GOT3 (cell line): ENCODE measurements around the gene MAP7.
"Not testable (repeated sequence)": the region's sequence is repeated elsewhere in the genome, so short reads cannot be mapped to it uniquely, and the experiment has no call there.

ENCODE experiments used
- DNase-seq: peaks from one replicate; lab custom pipeline; 2025; ENCODE audit warnings: mixed read lengths; lab: John Stamatoyannopoulos, UW

MAP7 gene

DNA sequence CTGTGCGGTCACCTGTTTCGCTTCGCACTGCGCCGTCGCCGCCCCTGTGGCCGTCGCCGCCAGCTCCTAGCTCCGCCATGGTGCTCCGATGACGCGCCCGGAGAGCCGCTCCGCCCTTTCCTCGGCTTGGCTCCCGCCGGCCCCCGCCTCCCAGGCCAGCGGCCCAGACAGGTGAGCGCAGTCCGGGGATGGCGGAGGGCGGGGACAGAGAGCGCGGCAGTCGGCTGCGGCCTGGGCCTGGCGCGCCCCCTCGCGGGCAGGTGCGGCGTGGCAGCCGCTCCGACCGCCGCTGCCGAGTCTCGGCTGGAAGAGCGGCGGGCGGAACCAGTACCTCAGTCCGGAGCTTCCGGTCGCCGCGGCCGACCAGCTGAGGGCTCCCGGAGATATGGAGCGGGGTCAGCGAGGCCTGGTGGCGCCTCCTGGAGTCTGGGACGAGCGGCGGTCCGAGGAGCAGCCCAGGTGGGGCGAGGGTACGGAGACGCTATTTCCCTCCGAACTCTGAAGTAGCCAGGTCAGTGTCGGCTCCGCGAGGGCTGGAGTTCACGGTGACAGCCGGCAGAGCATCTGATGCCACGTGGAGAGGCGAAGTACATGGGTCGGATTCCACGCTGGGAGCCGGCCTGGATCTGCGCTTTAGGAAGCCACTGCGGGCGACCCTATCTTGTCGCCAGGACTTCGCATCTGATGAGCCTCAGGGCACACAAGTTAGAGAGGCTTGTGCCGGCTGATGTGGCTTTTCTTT, at the start of gene MAP7:
MAP7 (minus strand) TSS at position 93 of the 742 bp plus-strand sequence; CDS start at position 79, 14 bp downstream.
- no peak for DNase-seq

DNA sequence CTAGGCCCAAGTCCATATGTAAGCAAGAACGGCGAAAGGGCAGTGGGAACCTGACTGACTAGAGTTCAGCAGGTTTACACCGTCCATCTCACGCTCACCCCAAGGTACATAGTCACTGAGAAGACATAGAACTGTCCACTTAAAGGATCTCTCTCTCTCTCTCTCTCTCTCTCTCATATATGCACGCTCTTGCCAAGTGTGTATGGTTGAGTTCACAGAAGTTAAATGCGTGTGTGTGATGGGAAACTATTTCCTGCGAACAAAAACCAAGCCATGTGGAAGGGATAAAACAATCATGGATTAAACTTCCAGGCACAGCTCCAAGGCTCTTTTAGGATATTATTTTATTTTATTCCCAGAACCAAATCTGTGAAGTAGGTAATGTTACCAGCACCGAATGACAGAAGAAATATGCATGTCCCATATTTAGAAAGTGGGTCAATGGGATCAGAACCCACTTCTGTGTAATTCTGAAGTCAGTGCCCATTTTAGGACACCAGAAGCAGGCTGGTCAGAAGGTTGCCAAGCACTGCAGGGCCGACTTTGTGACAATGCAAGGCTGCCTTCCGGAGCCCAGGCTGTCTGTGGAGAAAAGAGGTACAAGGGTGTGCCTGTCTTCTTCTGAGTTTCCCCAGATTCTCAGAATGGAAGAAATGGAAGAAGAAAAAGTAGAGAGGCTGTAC, 49.2 kb upstream of the MAP7 start:
- DNase-seq, result no peak

DNA sequence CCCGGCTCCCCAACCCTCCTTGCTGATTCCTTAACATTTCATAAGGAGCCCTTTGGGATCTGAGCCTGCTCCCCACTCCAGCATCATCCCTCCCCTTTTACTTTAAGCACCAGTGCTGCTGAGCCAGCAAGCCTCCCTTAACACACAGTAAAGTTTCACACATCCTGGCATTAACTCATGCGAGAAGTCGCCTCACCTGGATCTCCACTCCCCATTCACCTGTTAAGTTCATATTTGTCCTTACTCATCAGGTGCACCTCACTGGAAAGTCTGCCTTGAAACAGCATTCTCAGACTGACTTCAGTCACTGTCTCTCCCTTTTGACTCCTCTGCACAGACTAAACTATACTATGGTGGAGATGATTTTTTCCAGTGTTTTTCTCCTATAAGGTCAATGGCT, 47.8 kb upstream of the MAP7 start:
- DNase-seq, result no peak

DNA sequence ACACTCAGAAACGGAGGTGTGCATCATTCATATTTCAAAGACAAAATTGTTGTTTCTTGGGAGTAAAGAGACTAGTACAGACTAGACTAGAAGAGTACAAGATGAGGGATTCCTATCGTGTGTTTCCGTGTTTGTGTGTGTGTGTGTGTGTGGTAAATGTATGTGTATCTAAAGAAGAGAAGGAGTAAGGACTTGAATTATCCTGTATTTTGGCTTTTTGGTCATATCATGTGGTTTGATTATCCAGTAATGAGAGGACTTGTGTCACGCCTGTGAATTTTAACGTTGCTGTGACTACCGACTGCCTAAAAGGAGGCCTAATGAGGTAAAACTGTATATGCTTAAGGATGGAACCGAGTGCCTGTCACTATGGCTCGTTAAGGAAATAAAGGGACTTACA, 44.4 kb upstream of the MAP7 start:
- no peak for DNase-seq

DNA sequence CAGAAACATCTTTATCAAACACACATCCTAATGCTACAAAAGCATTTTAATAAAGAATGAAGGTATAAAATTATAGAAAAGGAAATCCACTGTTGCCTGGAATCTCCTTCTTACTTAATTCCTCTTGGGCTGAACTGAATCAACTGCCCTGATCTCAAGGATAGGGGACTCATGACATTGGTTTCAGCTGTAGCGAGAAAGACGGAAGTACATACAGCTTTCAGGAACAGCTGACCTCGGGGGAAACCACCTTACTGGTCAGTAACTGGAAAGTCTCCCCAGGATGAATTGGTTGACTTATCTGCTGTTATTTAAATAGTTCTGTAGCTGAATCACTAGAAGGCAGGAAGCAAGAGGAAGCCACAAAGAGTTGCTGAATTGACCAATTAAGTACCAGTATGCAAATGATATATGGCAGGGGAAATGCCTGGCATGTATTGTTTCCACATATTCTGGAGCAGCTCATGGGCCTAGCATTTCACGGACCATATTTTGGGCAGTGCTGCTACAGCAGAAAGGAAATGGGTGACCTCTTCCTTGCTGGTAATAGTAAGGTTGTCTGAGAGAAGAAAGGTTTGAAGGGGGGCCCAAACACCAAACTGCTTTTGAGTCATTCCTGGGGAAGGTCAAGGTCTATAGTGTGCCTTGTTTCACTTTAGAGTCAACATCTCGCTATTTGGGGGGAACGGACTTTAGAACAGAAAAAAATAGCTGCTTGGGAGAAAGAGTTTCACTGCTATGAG, 43.7 kb upstream of the MAP7 start:
- DNase-seq, result no peak

DNA sequence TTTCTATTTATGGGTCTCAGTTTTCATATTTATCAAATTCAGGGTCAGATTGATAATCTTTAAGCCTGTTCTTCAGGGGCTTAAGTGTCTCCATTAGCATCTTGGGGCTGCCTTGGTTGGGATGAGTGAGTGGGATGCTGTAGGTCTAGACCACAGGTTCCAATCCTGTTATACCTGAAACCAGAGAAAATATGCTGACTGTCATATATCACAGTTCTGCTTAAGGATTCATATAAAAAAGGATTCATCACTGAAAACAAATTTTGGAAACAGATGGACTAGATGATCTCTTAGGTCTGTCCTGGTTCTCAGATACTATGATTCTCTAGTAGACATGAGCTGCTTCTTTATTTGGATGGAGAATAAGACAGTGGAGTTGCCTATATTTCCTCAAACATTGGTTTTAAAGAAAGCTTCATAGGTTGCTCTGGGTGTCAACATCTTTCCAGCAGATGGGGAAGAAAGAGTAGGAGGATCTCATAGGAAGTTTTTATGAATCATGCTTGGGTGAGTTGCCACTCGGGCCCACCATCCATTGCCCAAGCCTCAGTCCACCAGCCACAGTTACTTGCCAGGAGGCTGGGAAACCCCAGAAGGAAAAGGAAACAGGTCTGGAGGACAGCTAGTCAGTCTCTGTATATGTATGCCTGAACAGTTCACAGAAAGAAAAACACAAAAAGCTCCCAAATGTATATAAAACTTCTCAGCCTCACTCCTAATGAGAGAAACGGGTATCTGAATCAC, 42.9 kb upstream of the MAP7 start:
- no peak for DNase-seq

DNA sequence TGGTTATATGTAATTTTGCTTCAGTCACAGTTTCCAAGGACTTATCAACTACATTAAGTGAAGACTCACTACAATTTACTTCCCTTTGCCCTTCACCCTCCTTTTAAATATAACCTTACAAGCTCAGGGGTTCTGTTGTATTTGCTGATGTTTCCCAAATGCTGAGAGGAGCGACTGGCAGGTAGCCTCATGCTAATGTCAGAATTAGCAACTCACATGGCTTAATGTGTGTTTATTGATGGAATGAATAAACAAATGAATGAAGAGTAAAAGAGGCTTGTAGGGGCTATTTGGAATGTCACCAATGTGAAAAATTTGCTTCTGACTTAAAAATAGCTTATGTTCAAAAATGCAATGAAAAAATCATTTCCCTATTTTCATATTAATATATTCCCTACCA, 41.4 kb upstream of the MAP7 start:
- DNase-seq, result no peak

DNA sequence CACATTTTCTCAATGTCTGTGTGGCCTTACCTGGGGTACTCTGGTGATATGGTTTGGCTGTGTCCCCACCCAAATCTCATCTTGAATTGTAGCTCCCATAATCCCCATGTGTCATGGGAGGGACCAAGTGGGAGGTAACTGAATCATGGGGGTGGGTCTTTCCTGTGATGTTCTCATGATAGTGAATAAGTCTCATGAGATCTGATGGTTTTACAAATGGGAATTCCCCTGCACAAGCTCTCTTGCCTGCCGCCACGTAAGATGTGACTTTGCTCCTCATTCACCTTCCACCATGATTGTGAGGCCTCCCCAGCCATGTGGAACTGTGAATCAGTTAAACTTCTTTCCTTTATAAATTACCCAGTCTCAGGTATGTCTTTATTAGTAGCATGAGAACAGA, 40.6 kb upstream of the MAP7 start:
- not testable (repeated sequence) for DNase-seq

DNA sequence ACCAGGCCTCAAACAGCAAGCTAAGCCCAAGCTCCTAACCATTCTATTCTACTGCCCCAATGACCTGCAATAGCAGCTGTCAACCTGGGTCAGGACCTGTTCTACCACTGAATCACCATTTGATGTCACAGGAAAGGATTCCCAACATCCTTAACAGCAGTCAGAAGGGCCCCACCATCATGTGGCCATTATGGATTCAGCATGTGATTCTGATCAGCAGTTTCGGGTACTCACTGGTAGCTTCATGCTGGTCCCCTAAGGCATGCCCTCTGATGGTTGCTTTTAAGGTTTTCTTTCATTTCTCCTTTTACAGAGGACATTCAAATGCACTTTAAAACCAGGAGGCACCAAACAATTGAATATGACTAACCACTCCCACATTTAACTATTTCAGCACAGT, 37.3 kb upstream of the MAP7 start:
- no peak for DNase-seq

DNA sequence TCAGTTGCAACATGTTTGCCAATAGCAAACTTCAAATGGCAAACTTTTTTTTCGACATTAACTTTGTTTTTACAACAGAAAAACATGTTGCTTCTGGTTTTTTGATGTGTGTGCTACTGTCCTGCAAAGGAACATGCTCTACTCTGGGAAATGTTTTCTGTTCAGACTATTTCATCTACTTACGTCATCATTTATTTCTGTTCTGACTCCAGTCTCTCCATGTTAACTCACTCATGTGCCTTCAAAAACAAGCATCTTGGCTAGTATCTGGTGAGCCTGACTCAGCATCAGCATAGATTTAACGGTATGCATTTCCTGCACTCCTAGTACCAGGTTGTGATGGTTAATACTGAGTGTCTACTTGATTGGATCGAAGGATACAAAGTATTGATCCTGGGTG, 36.1 kb upstream of the MAP7 start:
- no peak for DNase-seq

DNA sequence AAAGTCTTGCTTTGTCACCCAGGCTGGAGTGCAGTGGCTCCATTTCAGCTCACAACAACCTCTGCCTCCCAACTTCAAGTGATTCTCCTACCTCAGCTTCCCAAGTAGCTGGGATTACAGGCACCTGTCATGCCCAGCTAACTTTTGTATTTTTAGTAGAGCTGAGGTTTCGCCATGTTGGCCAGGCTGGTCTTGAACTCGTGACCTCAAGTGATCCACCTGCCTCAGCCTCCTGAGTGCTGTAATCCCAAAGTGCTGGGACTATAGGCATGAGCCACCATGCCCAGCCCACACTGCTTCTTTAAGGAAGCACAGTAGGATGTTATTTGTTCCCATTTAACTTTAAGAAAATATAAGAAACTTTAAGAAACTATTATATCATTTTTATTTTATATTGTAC, 35.3 kb upstream of the MAP7 start:
- not testable (repeated sequence) for DNase-seq

DNA sequence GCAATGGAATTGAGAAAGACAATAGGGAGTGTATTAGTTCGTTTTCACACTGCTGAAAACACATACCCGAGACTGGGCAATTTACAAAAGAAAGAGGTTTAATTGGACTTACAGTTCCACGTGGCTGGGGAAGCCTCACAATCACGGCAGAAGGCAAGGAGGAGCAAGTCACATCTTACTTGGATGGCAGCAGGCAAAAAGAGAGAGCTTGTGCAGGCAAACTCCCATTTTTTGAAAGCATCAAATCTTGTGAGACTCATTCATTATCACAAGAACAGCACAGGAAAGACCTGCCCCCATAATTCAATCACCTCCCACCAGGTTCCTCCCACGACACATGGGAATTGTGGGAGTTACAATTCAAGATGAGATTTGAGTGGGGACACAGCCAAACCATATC, 34.1 kb upstream of the MAP7 start:
- DNase-seq, result not testable (repeated sequence)

DNA sequence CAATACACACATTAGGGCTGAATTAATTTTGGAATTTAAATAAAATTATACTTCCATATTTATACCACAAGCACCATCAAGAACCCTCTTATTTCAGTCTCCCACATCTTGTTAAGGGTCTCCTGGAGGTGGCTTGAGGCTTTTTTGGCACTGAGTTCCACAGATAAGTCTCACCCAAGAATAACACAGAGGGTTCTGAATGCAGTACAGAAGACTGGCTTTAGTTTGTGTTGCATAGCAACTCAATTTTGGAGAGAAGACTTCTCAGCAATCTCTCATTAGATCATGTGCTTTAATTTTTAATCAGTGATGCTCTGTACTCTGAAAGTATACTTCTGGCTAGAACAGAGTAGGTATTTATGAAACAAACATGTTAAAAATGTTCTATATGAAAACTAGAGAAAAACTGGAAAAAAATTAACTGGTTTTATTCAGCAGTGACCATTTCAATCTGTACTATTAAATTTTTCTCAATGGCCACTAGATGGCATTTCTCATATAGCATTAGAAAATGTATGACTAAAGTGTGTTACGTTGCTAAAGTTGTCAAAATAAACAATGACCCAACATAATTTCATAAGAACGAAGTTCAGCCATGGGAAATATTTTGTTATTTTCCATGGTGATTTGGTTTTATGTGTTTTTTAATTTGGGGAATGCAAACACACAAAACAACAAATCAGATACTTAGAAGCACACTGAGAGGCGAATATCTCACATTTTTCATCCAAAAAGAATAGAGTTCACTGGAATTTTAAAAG, 32.7 kb upstream of the MAP7 start:
- DNase-seq, result no peak

DNA sequence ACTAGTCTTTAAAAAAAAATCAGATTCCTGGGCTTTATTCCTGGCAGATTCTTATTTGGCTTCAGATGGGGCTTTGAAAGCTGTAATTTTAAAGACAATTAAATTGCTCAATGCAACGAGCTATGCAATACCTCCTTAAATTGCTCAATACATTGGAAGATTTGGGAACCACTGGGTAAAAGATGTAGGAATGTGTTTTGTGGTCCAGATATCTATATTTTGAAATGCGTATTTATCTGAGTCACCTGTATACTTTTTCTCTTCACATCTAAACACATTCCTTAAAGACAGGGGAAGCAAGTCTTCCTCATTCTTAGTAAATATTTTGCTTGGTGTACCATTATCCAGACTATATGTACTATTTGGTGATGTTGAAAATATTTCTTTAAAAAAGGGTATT, 29.6 kb upstream of the MAP7 start:
- DNase-seq, result no peak

DNA sequence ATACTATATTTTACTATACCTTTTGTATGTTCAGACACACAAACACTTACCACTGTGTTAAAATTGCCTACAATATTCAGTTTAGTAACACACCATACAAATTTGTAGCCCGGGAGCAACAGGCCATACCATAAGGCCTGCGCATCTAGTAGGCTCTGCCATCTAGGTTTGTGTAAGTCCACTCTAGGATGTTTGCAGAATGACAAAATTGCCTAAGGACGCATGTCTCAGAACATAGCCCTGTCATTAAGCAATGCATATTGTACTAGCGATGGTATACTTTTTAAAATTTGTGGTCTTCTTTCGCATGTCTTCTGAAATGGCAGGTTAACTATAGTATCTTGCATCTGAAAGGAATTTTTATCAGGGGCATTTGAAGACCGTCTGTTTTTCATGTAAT, 26.6 kb upstream of the MAP7 start:
- DNase-seq, result no peak

DNA sequence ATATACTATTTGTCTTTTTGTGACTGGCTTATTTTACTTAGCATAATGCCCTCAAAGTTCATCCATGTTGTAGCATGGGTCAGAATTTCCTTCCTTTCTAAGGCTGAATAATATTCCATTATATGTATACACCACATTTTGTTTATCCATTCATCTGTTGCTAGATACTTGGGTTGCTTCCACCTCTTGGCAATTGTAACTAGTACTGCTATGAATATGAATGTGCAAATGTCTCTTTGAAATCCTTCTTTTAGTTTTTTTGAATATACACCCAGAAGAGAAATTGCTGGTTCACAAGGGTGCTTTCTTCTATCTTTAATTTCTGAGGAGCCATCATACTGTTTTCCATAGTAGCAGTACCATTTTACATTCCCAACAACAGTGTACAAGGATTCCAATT, 21.3 kb upstream of the MAP7 start:
- no peak for DNase-seq

DNA sequence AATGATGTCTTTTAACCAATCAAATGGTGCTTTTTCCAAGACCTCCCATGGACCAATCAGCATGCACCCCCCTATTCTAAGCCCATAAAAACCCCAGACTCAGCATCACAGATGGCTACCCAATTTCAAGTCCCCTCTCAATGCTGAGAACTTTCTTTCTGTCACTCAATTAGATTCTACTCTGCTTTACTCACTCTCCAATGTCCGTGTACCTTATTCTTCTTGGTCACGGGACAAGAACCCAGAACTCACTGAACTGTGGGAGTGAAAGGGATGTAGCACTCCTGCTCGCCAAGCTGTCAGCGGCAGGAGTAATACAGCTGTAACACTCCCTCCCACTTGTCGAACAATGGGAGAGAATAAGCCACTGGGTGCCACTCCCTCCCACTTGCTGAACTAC, 20.8 kb upstream of the MAP7 start:
- no peak for DNase-seq

DNA sequence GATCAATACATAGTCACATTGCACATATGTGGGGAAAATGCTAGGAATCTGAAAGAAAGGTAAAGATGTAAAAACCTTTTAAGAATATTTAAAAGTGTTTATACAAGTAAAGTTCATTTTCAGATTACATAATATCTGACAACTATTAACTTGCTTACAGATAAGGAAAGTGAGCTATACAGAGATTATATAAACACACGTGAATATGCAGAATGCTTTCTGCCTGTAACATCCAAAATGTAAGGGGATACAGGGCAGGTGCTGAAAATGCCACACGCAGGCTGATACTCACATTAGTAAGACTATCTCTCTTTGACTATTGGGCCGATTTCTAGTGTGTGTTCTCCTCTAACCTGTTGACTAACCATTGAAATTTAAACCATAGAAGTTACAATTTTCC, 17.9 kb upstream of the MAP7 start:
- DNase-seq, result no peak

DNA sequence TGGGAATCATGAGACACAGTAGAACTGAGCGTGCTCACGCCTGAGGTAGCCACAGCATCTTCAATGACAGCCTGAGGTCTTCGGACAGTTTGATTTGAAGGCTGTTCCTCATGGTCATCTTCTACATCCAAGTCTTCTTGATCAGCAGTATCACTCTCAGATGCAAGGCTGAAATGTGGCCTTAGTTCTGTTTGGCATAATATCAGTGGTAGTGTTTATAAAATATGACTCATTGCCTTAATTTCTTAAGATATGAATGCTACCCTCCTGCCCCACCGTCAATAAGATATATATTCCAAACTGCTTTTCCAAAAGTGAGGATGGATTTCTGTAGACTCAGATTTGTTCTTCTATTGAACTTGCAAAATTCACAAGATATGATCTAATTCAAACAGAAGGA, 17.5 kb upstream of the MAP7 start:
- no peak for DNase-seq

DNA sequence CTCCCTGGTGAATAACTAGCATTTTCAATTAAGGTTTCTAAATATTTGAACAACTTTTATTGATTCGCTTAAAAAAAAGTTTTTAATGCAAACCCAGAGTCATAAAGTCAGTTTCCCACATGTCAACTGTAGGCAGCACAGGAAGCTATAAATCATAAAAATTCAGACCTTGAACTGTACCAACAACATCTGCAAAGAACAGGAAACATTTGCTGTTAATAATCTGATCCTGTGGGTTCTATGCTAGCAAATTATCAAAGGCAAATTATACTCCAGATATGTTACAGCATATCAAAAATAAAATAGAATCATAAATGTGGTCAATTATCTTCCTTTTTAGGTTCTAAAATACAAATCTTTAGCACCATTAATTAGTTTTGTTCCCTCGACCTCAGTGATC, 16.6 kb upstream of the MAP7 start:
- no peak for DNase-seq

DNA sequence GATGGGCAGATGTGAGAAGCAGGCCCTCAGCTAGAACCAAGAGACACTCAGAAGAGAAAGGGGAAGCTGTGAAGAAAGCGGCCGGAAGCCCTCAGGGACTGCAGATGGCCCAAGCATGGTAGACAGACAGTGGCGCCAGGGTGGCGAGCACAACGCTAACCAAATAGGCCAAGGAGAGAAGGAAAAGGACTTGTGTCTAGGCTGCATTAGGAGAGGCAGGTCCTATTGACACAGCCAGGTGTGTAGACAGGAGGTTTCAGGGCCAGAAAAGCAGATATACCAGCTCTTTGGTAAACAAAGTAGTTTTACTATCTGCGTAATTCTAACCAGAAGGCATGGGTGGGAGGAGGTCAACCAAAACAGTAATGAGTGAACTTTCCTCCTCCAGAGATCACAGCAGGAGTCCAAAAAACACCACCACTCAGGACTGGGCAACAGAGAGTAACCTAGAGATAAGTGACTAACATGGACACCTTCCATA, 15.8 kb upstream of the MAP7 start:
- DNase-seq, result no peak

DNA sequence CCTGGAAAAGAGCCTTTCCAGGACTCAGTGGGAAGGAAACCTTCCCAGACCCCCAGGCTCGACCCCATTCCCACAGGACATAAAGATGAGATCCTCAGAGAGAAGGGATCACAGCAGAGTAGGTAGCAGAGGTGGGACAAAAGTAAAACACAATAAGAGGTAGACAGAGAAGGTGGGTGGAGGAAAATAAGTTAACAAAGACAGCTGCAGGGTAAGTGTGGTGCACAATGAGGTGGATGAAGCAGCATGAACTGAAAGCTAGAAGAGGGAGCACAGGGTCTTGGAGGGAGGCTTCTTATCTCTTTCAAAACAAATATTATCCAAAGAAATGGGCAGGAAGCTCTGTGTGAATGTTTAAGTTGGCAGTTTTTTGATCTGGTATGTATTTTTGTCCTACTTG, 14.0 kb upstream of the MAP7 start:
- no peak for DNase-seq
